Measurements from ENCODE around the gene KNOP1.

Gene KNOP1

DNA sequence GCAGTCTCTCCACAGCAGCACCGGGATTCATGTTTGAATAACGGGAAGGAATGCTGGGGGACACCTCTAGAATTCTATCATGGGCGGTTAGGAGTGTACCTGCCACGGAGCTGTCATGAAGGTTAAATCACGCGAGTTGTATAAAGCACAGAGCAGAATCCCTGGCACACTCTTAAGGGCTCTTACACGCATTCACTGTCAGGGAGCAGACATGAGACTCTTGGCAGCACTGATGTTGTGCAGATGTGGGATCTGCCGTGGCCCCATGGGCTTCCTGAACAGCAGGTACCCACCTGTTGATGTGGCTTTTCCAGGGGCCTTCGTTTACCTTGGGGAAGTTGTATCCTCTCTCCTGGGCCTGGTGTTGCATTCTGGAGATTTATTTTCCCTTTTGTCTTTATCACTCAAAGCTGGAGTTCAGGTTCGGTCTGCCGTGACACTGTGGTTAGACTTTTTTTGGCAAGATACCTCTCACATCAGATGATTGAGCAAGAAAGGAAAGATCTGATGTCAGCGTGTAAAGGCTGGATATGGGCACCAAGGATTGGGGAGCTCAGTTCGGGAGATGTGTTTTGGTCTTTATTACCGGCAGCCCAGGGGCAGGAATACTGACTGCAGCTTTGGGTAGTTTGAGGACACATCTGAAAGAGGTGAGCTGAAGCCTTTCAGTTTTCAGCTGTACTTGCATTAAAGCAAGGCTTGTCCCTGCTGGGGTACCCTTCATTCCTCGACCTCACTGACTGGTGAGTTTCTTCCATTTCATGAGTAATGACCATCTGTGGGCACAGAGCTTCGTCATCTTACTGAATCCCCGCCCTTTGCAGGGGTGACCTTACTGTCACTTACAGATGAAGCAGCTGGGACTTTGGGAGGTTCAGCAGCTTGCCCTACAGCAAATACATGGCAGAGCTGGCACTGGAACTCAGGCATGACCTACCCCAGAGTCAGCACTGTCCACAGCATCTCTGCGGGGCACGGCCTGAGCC is 19.3 kb downstream of the KNOP1 start:
- no peak for TF ChIP-seq CTCF (IDR thresholded peaks at IDR 0.05; ENCODE audit: low read depth, low read length)
- H3K27ac ChIP-seq, result no peak overlapping the region
- H3K4me3 ChIP-seq (ENCODE audit: low read depth, low read length), result no peak overlapping the region
- no peaks in the 10 kb centered on the region for H3K9me3 ChIP-seq (ENCODE audit: severe bottlenecking)
- DNase-seq, result no peak
- H3K27me3 ChIP-seq (ENCODE audit: insufficient read depth, low read depth, severe bottlenecking), result no peaks in the 10 kb centered on the region
- H3K36me3 ChIP-seq, result peaks cover 65% of the 10 kb centered on the region

DNA sequence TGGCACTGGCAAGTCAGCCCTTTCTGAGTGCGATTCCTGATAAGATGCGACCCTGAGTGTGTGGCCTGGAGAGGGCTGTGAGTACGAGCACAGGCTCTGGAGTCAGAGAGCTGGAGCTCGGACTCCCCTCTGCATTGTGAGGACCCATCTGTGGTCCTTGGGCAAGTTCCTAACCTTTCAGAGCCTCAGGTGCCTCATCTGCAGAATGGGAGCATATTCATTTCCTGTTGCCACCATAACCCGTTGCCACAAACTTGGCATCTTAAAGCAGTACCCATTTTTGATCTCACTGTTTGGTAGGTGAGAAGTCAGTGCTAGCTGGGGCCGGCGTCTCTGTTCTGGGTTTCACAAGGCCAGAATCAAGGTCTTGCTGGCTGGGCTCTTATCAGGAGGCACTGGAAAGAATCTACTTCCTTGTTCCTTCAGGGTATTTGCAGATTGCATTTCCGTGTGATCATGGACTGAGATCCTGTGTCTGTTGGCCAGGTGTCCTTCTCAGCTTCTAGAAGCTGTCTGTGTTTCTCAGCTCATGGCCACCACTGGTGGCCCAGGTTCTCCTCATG is 20.2 kb downstream of the KNOP1 start:
- Histone ChIP-seq H3K9me3 (ENCODE audit: severe bottlenecking) (no peaks in the 10 kb centered on the region), H3K36me3 (peaks cover 60% of the 10 kb centered on the region), H3K27me3 (ENCODE audit: insufficient read depth, low read depth, severe bottlenecking) (no peaks in the 10 kb centered on the region), H3K27ac (no peak overlapping the region), H3K4me3 (ENCODE audit: low read depth, low read length) (no peak overlapping the region)
- TF ChIP-seq CTCF (IDR thresholded peaks at IDR 0.05; ENCODE audit: low read depth, low read length), result no peak
- DNase-seq, result no peak

DNA sequence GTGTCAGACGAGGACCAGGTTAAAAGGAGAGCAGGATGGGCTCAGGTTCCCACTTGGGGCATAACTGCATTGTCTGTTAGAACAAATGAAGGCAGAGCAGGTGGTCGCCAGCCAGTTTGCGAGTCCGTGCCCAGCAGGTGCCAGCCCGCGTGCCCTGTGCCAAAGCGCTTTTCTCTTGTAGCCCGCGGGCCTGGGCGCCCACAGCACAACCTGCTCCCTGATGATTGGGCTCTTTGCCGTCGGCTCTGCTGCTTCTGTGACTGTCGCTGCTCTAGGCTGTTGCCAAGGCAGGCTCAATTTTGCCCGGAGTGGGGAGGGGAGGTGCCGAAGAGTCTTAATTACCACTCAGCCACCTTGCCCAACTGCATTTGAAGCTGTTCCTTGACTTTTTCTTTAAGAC is 21.1 kb downstream of the KNOP1 start:
- DNase-seq, result no peak
- no peaks in the 10 kb centered on the region for H3K27me3 ChIP-seq (ENCODE audit: insufficient read depth, low read depth, severe bottlenecking)
- no peaks in the 10 kb centered on the region for H3K9me3 ChIP-seq (ENCODE audit: severe bottlenecking)
- H3K27ac ChIP-seq, result no peak overlapping the region
- peaks cover 60% of the 10 kb centered on the region for H3K36me3 ChIP-seq
- no peak for TF ChIP-seq CTCF (IDR thresholded peaks at IDR 0.05; ENCODE audit: low read depth, low read length)
- no peak overlapping the region for H3K4me3 ChIP-seq (ENCODE audit: low read depth, low read length)

GRCh38 chr16:19696328-19696727 is 21.7 kb downstream of the KNOP1 start:
- Histone ChIP-seq H3K9me3 (ENCODE audit: severe bottlenecking) (no peaks in the 10 kb centered on the region), H3K27me3 (ENCODE audit: insufficient read depth, low read depth, severe bottlenecking) (no peaks in the 10 kb centered on the region), H3K27ac (no peak overlapping the region), H3K4me3 (ENCODE audit: low read depth, low read length) (no peak overlapping the region), H3K36me3 (peaks cover 55% of the 10 kb centered on the region)
- no peak for DNase-seq
- TF ChIP-seq CTCF (IDR thresholded peaks at IDR 0.05; ENCODE audit: low read depth, low read length), result no peak

DNA sequence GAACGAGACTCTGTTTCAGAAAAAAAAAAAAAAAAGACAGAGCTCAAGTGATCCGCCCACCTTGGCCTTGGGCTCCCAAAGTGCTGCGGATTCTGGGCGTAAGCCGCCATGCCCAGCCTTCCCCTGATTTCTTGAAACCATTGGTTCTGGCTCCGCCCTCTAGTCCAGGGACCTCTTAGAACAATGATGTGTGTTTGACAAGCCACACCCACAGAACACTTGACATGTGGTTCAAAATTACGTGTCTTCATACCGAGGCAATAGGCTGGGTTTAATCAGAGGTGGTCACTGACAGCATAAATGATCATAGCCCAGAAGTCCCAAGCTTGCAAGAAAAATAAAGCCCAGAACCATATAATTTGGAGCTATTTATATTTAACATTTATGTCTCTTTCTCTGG is 23.0 kb downstream of the KNOP1 start:
- no peak for TF ChIP-seq CTCF (IDR thresholded peaks at IDR 0.05; ENCODE audit: low read depth, low read length)
- H3K4me3 ChIP-seq (ENCODE audit: low read depth, low read length), result no peak overlapping the region
- no peak overlapping the region for H3K27ac ChIP-seq
- no peaks in the 10 kb centered on the region for H3K9me3 ChIP-seq (ENCODE audit: severe bottlenecking)
- H3K27me3 ChIP-seq (ENCODE audit: insufficient read depth, low read depth, severe bottlenecking), result no peaks in the 10 kb centered on the region
- H3K36me3 ChIP-seq, result peaks cover 42% of the 10 kb centered on the region
- DNase-seq, result no peak
